ENCODE data around the gene CCSER1.

The CCSER1 gene

DNA sequence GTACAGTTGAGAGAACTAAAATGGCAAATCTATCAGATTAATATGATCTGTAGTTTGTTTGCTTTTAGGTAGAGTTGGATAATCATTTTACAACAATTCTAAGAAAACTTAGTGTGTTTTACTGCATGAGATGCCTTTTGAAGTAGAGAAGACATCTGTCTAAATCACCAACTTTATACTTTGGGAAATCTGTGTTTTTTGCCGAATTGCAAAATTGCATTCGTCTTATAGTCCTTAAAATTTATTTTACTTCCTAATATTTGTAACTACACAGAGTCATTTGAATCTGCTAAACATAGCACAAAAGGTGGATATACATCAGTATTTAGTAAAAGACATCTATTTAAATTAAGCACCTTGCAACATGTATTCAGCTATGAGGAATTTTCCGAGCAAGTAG lies 100.0 kb downstream of the CCSER1 start:
- ChIA-PET POLR2A (no interaction called here), CTCF (no interaction called here)
- no peak overlapping the region for H3K4me3 ChIP-seq (ENCODE audit: low read depth, low read length)
- TF ChIP-seq CTCF (IDR thresholded peaks at IDR 0.05; ENCODE audit: insufficient read depth, low read length, missing control alignments) = no peak
- no peak for DNase-seq (ENCODE audit: low read depth, low spot score)

DNA sequence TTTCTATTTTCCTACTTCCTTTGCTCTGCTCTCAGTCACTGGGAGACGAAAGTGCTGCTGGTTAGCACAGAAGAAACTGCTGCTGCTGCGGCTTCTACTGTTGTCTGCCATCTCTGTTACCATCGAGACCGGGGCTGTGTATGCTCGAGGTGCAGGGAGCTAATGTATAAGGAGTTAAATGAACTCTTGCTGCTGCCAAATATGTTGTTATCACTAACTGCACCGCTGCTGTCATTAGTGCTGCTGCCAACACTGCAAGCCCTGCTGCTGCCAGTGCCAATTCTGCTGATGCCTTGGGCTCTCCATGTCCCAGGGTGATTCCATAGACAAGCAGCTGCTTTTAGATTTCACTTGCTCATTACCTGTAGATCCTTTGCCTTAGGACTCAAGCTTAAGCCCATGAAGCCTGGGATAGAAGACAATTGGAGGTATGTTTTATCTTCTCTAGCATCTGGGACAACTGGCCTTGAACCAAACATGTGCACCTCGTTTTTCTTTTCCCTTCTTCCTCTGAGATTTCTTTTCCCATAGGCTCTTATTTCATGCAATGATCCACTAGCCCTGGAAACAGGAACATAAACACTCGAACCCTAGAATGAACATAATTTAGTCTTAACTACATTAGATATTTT lies 107.8 kb downstream of the CCSER1 start:
- DNase-seq (ENCODE audit: low read depth, low spot score) = no peak
- POLR2A ChIA-PET = no interaction called here
- no peak for TF ChIP-seq CTCF (IDR thresholded peaks at IDR 0.05; ENCODE audit: insufficient read depth, low read length, missing control alignments)
- CTCF ChIA-PET = no interaction called here
- no peak overlapping the region for H3K4me3 ChIP-seq (ENCODE audit: low read depth, low read length)

- no peak for DNase-seq (ENCODE audit: low read depth, low spot score)
- POLR2A ChIA-PET = no interaction called here
These were observed 110.7 kb downstream of the CCSER1 start for GRCh38 chr4:90237751-90238530.

GRCh38 chr4:90240333-90240732 lies 113.1 kb downstream of the CCSER1 start:
- ChIA-PET POLR2A (no interaction called here), CTCF (no interaction called here)
- DNase-seq (ENCODE audit: low read depth, low spot score) = no peak
- no peak for TF ChIP-seq CTCF (IDR thresholded peaks at IDR 0.05; ENCODE audit: insufficient read depth, low read length, missing control alignments)
- H3K4me3 ChIP-seq (ENCODE audit: low read depth, low read length) = no peak overlapping the region

More at GRCh38 chr4:90237751-90238530, 110.7 kb downstream of the CCSER1 start:
- CTCF ChIA-PET = no interaction called here
- no peak overlapping the region for H3K4me3 ChIP-seq (ENCODE audit: low read depth, low read length)
- no peak for TF ChIP-seq CTCF (IDR thresholded peaks at IDR 0.05; ENCODE audit: insufficient read depth, low read length, missing control alignments)

GRCh38 chr4:90241008-90241407 lies 113.8 kb downstream of the CCSER1 start:
- DNase-seq (ENCODE audit: low read depth, low spot score) = no peak
- no peak overlapping the region for H3K4me3 ChIP-seq (ENCODE audit: low read depth, low read length)
- ChIA-PET CTCF (no interaction called here), POLR2A (no interaction called here)
- TF ChIP-seq CTCF (IDR thresholded peaks at IDR 0.05; ENCODE audit: insufficient read depth, low read length, missing control alignments) = no peak

DNA sequence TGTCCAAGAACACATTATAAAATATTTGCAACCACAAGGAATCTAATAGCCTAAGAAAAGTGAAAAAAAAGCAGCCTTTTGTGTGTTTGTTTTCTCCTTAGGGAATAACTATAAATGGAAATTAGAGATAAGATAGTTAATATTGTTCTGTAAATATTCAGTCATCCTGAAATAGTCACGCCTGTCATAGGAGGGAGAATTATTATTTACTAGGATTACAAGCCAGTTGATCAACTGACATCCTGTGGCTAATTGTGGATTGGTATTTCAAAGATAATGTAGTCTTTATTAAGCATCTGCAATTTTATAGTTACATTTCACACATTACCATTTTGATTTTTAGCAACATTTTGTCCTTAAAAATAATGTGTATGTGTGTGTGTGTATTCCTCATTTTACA lies 118.6 kb downstream of the CCSER1 start:
- DNase-seq (ENCODE audit: low read depth, low spot score) = no peak
- no peak for TF ChIP-seq CTCF (IDR thresholded peaks at IDR 0.05; ENCODE audit: insufficient read depth, low read length, missing control alignments)
- no peak overlapping the region for H3K4me3 ChIP-seq (ENCODE audit: low read depth, low read length)
- ChIA-PET POLR2A (no interaction called here), CTCF (no interaction called here)

All from AG04449 (cell line).